Measurements from ENCODE around the gene DALRD3.

Gene DALRD3

GRCh38 chr3:49025793-49026520, 7.6 kb upstream of the DALRD3 start:
- TF ChIP-seq, protein P1, sequence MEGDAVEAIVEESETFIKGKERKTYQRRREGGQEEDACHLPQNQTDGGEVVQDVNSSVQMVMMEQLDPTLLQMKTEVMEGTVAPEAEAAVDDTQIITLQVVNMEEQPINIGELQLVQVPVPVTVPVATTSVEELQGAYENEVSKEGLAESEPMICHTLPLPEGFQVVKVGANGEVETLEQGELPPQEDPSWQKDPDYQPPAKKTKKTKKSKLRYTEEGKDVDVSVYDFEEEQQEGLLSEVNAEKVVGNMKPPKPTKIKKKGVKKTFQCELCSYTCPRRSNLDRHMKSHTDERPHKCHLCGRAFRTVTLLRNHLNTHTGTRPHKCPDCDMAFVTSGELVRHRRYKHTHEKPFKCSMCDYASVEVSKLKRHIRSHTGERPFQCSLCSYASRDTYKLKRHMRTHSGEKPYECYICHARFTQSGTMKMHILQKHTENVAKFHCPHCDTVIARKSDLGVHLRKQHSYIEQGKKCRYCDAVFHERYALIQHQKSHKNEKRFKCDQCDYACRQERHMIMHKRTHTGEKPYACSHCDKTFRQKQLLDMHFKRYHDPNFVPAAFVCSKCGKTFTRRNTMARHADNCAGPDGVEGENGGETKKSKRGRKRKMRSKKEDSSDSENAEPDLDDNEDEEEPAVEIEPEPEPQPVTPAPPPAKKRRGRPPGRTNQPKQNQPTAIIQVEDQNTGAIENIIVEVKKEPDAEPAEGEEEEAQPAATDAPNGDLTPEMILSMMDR (IDR thresholded peaks at IDR 0.05; ENCODE audit: extremely low read depth, missing control alignments) = no peak
- DNase-seq (ENCODE audit: low spot score) = no peak

DNA sequence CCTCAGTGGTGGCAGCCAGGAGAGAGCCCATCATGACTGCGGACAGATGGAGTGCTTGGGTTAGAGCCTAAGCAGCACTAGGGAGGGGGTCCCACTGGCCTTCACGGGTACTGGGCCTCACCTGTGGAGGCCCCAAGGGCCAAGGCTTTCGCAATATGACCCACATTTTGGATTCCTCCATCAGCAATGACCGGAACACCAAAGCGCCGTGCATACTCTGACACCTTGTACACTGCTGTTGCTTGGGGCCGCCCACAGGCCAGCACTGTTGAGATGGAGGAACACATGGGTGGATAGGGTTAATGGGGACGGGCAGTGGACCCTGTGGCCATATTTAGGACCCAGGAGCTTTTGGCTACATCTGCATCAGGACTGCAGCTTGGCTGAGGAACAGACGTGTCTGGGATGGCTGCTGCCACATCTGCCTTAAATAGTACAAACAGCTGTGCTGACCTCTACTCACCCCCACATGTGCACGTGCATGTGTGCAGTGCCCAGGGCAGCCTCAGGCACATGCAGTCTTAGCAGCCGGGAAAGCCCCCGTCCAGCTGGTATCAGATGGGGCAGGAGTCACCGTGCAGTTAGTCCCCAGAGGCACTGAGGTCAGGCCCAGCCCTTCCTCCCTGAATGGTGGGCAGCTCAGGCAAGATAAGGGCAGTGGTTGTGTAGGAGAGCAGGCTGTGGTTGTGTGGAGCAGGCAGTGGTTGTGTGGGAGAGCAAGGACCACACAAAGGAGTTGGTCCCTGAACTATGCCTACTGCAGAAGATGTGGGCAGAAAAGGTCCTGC, 6.8 kb upstream of the DALRD3 start:
- TF ChIP-seq, protein P1 (IDR thresholded peaks at IDR 0.05; ENCODE audit: extremely low read depth, missing control alignments) = no peak
- no peak for DNase-seq (ENCODE audit: low spot score)

DNA sequence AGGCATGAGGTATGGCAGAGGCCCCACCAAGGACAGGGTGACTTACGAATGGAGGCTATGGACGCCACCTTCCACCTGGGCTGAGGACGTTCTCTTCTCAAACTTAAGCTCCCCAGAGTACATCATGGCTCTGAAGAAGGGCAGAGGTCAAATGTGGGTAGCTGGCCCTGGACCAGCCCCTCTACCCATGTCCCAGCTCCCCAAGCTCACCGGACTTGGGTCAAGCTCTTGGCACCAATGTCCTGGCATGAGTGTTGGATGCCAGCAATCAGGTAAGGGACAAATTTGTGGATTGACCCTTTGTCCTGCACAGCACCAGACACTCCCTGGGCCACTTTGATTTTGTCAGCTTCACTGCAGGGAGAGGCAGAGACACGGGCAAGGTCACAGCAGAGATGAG, 6.1 kb upstream of the DALRD3 start:
- no peak for DNase-seq (ENCODE audit: low spot score)
- TF ChIP-seq, protein P1 (IDR thresholded peaks at IDR 0.05; ENCODE audit: extremely low read depth, missing control alignments) = no peak

DNA sequence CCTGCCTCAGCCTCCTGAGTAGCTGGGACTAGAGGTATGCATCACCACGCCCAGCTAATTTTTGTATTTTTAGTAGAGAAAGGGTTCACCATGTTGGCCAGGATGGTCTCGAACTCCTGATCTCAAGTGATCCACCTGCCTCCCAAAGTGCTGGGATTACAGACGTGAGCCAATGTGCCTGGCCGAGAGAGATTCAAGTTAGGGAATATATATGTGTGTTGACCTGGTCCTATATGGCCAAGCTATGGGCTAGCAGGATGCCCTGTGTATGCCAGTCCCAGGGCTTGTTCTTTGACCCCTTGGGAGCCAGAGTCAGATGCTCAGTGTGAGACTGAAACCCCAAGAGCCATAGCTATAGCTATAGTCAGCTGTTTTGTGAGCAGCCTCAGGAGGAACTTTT, 5.4 kb upstream of the DALRD3 start:
- no peak for DNase-seq (ENCODE audit: low spot score)
- TF ChIP-seq, protein P1 (IDR thresholded peaks at IDR 0.05; ENCODE audit: extremely low read depth, missing control alignments) = no peak

GRCh38 chr3:49022688-49023171, 4.3 kb upstream of the DALRD3 start:
- no peak for DNase-seq (ENCODE audit: low spot score)
- TF ChIP-seq, protein P1 (IDR thresholded peaks at IDR 0.05; ENCODE audit: extremely low read depth, missing control alignments) = no peak

- TF ChIP-seq, protein P1 (IDR thresholded peaks at IDR 0.05; ENCODE audit: extremely low read depth, missing control alignments) = peak; percentile 97
- peak; percentile 92 for DNase-seq (ENCODE audit: low spot score)
Observed at GRCh38 chr3:49021813-49022687, 3.7 kb upstream of the DALRD3 start, which contains the start of gene NDUFAF3. Gene NDUFAF3 (plus strand): TSS chr3:49022121. CDS start chr3:49022145, 24 bp downstream.

Measured in GM20000 (cell line).